Measurements from ENCODE around the gene ME3.

The ME3 gene

GRCh38 chr11:86519064-86519911, 153.1 kb downstream of the ME3 start:
- no peak for DNase-seq (ENCODE audit: extremely low read depth, low read depth)
- no peak for TF ChIP-seq CTCF (IDR thresholded peaks at IDR 0.05; ENCODE audit: low read depth, low read length)

DNA sequence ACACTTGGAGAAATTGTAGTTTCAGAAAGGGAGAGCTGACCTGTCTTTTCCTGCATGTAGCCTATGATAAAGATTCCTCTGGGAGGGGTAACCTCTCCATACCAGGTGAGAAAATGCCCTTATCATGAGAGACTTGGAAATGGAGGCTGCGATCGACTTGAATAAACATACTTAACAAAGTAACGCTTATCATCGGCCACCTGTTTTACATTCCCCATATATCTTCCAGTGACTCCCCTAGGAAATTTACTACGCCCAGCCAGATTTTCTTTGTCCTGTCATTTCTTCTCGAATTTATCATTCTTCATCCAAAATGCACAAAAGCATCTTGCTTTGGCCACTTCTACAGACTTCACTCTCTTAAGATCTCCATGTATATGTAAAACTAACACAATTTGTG, 154.2 kb downstream of the ME3 start:
- TF ChIP-seq CTCF (IDR thresholded peaks at IDR 0.05; ENCODE audit: low read depth, low read length), result no peak
- no peak for DNase-seq (ENCODE audit: extremely low read depth, low read depth)

- TF ChIP-seq CTCF (IDR thresholded peaks at IDR 0.05; ENCODE audit: low read depth, low read length), result no peak
- no peak for DNase-seq (ENCODE audit: extremely low read depth, low read depth)
Observed at GRCh38 chr11:86517557-86517956, 154.9 kb downstream of the ME3 start.

DNA sequence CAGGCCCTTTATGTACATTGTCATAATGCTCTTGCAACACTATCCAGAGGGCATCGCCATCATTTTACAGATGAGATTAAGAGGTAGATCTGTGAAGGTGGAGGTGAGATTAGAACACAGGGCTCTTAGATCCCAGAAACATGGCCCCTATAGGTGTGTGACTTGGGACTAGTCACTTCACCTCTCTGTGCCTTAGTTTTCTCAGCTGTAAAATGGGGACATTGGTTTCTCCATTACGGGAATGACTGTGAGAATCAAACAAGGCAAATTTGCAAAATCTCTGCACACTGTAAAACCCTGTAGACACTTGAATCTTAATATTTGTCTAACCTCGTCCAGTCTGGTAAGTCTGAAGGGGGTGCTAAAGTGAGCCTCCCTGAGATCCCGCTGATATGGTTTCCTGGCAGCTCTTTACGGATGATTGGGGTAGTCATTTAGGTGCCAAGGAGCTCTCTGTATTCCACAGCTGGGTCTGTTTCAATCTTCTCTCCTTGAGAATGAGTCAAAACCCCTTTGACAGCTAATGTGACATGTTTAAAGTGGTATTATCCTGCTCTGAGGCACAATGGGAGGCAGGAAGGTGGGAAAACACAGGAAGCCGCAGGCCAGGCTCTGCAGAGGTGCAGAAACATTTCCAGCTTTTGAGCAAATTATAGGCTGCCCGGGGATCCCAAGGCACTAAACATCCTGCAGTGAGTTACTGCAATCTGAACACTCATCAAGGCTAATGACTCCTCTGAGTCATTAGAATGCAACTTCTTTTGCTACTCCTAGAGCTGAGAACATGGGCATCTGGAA, 156.9 kb downstream of the ME3 start:
- TF ChIP-seq CTCF (IDR thresholded peaks at IDR 0.05; ENCODE audit: low read depth, low read length), result no peak
- no peak for DNase-seq (ENCODE audit: extremely low read depth, low read depth)

DNA sequence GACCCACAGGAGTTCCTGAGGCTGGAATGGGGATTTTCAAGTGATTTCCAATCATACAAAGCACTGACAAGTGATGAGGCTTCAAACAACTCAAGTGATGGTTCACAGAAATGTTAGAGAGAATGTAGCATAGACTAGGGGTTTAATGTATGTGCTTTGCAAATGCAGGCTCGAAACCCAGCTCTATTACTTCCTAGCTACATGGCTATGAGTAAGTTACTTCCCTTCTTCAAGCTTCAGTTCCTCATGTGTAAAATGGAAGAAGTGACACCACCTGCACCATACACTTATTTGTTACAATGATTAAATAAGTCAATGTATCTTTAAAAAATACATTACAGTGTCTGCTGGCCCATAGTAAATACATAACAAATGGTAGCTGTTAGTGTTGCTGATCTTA, 158.0 kb downstream of the ME3 start:
- TF ChIP-seq CTCF (IDR thresholded peaks at IDR 0.05; ENCODE audit: low read depth, low read length), result no peak
- no peak for DNase-seq (ENCODE audit: extremely low read depth, low read depth)

- no peak for TF ChIP-seq CTCF (IDR thresholded peaks at IDR 0.05; ENCODE audit: low read depth, low read length)
- no peak for DNase-seq (ENCODE audit: extremely low read depth, low read depth)
Observed at GRCh38 chr11:86513746-86514373, 158.6 kb downstream of the ME3 start.

DNA sequence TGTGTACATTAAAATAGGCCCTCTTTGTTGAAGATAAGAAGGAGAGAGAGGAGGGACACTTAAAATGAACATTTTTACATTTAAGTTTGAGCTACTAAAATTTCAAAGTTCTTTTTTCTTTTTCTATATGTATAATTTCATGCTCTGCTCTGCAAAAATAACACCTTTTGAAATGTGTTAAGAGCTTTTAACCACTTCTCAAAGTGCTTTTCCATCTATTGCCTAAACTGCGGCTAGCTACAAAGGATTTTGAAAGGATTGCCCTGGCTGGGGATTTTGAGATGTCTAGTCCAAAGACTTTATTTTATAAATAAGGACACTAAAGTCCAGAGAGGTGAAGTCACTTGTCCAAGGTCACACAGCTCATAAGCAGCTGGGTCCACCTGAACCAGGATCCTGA, 159.3 kb downstream of the ME3 start:
- no peak for DNase-seq (ENCODE audit: extremely low read depth, low read depth)
- no peak for TF ChIP-seq CTCF (IDR thresholded peaks at IDR 0.05; ENCODE audit: low read depth, low read length)
